ENCODE data around the gene ANKRD34A. TPM values are rescaled to one million over a fixed set of nuclear protein-coding genes. Genes with fewer than 3 reads are reported as not detected.

The ANKRD34A gene
- total and polyA plus RNA-seq, 9 donors, result 0.48 to 5.2 (median 2.3) TPM

DNA sequence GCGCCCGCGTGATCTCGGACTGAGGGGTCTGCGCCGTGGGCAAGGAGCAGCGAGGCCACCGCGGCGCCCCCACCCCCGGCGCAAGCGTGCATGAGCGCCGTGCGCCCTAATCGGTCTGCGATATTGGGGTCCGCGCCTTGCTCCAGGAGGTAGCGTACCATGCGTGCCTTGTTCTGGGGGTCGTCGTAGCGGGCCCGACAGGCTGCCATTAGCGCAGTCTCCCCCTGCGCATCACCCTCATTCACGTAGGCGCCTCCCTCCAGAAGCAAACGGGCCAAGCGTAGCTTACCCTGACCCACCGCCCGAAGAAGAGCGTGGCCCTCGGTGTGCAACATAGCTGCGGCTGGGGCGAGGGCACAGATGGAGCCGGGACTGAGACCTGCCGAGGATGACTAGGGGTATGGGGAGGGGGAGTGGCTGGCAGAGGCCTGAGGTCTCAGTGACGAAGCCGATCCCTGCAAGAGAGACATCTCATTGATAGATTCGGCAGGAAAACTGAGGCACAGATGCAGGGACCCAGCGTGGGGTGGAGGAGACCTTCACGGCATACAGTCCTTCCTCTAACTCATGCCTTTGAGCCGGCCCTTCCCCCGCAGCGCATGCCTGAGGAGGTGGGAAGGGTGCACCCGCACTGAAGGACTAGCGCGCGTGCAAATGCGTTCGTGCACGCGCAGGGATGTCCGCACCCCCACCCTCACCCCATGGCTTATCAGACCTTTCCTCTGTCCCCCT lies 2.8 kb downstream of the ANKRD34A start:
- H3K27me3 ChIP-seq, result no peaks in the 10 kb centered on the region
- peaks cover 1% of the 10 kb centered on the region for H3K4me1 ChIP-seq (ENCODE audit: insufficient read depth)
- H3K36me3 ChIP-seq, result no peaks in the 10 kb centered on the region
- no peaks in the 10 kb centered on the region for H3K9me3 ChIP-seq
- H3K4me3 ChIP-seq, result peak overlapping the region; percentile 58
- 0 to 1% (median 0%) methylated on average over 43 to 57 of the region's 57 CpGs for WGBS, 3 donors
- intact Hi-C loops (cut with DNase I), result loop anchor here in 3 of 4 donors (5.0 kb wide), 2 partner anchors 34 to 44 kb away; partner anchors contain the start of genes PEX11B (in 2 of the 3) and RBM8A (in 1 of the 3)
- peak; percentile 66 to 74 (median 69) for DNase-seq
- H3K27ac ChIP-seq, result peak overlapping the region; percentile 87 to 91
- TF ChIP-seq EP300 (IDR thresholded peaks at IDR 0.05) (no peak), POLR2A (IDR thresholded peaks at IDR 0.05) (no peak), CTCF (IDR thresholded peaks at IDR 0.05) (no peak)

DNA sequence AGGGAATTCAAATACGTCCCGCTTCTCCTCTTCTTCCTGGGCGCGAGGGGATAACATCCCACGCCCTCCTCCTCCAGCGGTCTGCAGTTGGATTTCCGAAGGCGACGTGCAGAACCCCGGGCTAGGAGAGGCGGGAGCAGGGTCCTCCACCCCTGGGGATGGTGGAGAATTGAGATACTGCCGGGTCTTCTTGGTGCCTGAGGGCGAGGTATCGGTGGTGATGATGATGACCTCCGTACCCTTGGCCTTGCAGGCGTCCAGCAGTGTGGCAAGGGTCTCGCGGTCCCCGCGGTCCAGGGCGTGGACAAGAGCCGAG lies 3.3 kb downstream of the ANKRD34A start:
- peak in 3 of 5 donors; percentile 29 to 65 (median 62) for DNase-seq
- Histone ChIP-seq H3K27me3 (no peaks in the 10 kb centered on the region), H3K36me3 (no peaks in the 10 kb centered on the region), H3K4me3 (peak overlapping the region; percentile 58), H3K27ac (peak overlapping the region; percentile 87 to 91), H3K9me3 (no peaks in the 10 kb centered on the region), H3K4me1 (ENCODE audit: insufficient read depth) (peaks cover 1% of the 10 kb centered on the region)
- intact Hi-C loops (cut with DNase I), result loop anchor here in 3 of 4 donors (5.0 kb wide), 2 partner anchors 34 to 44 kb away; partner anchors contain the start of genes PEX11B (in 2 of the 3) and RBM8A (in 1 of the 3)
- 0 to 1% (median 0%) methylated on average over 16 to 22 of the region's 22 CpGs for WGBS, 3 donors
- TF ChIP-seq CTCF (IDR thresholded peaks at IDR 0.05) (no peak), POLR2A (IDR thresholded peaks at IDR 0.05) (no peak), EP300 (IDR thresholded peaks at IDR 0.05) (no peak)

GRCh38 chr1:145960468-145961108 lies 3.8 kb downstream of the ANKRD34A start:
- peak; percentile 90 to 92 (median 91) for DNase-seq
- peak; percentile 22 to 45 (median 34) for TF ChIP-seq CTCF (IDR thresholded peaks at IDR 0.05)
- no peak for TF ChIP-seq EP300 (IDR thresholded peaks at IDR 0.05)
- peak; percentile 85 for TF ChIP-seq POLR2A (IDR thresholded peaks at IDR 0.05)

GRCh38 chr1:145959957-145960467 lies 4.4 kb downstream of the ANKRD34A start:
- Histone ChIP-seq H3K9me3 (no peaks in the 10 kb centered on the region), H3K4me3 (peak overlapping the region; percentile 58), H3K27me3 (no peaks in the 10 kb centered on the region), H3K36me3 (no peaks in the 10 kb centered on the region), H3K27ac (peak overlapping the region; percentile 87 to 91), H3K4me1 (ENCODE audit: insufficient read depth) (peaks cover 4% of the 10 kb centered on the region)
- intact Hi-C loops (cut with DNase I), result loop anchor here in 3 of 4 donors (5.0 kb wide), 2 partner anchors 33 to 43 kb away; partner anchors contain the start of genes PEX11B (in 2 of the 3) and RBM8A (in 1 of the 3)
- no peak for DNase-seq
- no peak for TF ChIP-seq EP300 (IDR thresholded peaks at IDR 0.05)
- no peak for TF ChIP-seq CTCF (IDR thresholded peaks at IDR 0.05)
- no peak for TF ChIP-seq POLR2A (IDR thresholded peaks at IDR 0.05)
- 6 to 7% (median 7%) methylated on average over 12 of the region's 12 CpGs for WGBS, 3 donors

More at GRCh38 chr1:145960468-145961108, 3.8 kb downstream of the ANKRD34A start:
- WGBS, 3 donors, result 0 to 2% (median 0%) methylated on average over 40 to 44 of the region's 44 CpGs
- peak overlapping the region; percentile 87 to 91 for H3K27ac ChIP-seq
- no peaks in the 10 kb centered on the region for H3K27me3 ChIP-seq
- H3K36me3 ChIP-seq, result no peaks in the 10 kb centered on the region
- no peaks in the 10 kb centered on the region for H3K9me3 ChIP-seq
- H3K4me1 ChIP-seq (ENCODE audit: insufficient read depth), result peaks cover 1% of the 10 kb centered on the region
- intact Hi-C loops (cut with DNase I), result loop anchor here in 3 of 4 donors (5.0 kb wide), 2 partner anchors 33 to 43 kb away; partner anchors contain the start of genes PEX11B (in 2 of the 3) and RBM8A (in 1 of the 3)
- H3K4me3 ChIP-seq, result peak overlapping the region; percentile 58

Measured in ovary (tissue), 9 donors.